NT2/D1 (cell line): ENCODE data around the gene NUMA1.

Source experiments
- YY1 ChIP-seq: IDR thresholded peaks from 2 replicates; pipeline ENCODE4 v1.6.1; 2011; ENCODE audit not compliant: insufficient read length, insufficient read depth
- ZNF274 ChIP-seq: IDR thresholded peaks from 2 replicates; pipeline ENCODE4 v1.6.1; 2011; ENCODE audit warnings: mild to moderate bottlenecking, low read depth, low read length

GRCh38 chr11:72111300-72112142, 31.2 kb upstream of the NUMA1 start:
- TF ChIP-seq ZNF274: no peak
- TF ChIP-seq YY1: no peak
